Neural crest cell (in vitro differentiated cells): ENCODE measurements around the gene EXOC6B. TPM values are rescaled to one million over a fixed set of nuclear protein-coding genes. Genes with fewer than 3 reads are reported as not detected.
"Not testable (repeated sequence)": the region's sequence is repeated elsewhere in the genome, so short reads cannot be mapped to it uniquely, and the experiment has no call there.

Experiments
- DNase-seq: peaks from one replicate; pipeline ENCODE4 v3.0.0; 2021; ENCODE audit warnings: low read depth, mixed read lengths, low spot score
- H3K27ac Mint-ChIP-seq: one replicate; pipeline ENCODE4 v1.8.0; 2021; ENCODE audit warnings: mild to moderate bottlenecking, mixed read lengths; ENCODE audit not compliant: unreplicated experiment
- H3K27me3 Mint-ChIP-seq: 2 replicates; pipeline ENCODE4 v1.8.0; 2021; ENCODE audit warnings: low read depth, mild to moderate bottlenecking, mixed read lengths
- H3K36me3 Mint-ChIP-seq: 2 replicates; pipeline ENCODE4 v1.8.0; 2021; ENCODE audit warnings: low read depth, mild to moderate bottlenecking, mixed read lengths
- H3K4me1 Mint-ChIP-seq: 2 replicates; pipeline ENCODE4 v1.8.0; 2021; ENCODE audit warnings: mixed read lengths
- H3K4me3 Mint-ChIP-seq: one replicate; pipeline ENCODE4 v1.8.0; 2021; ENCODE audit warnings: mild to moderate bottlenecking, mixed read lengths
- H3K9me3 Mint-ChIP-seq: 2 replicates; pipeline ENCODE4 v1.8.0; 2021; ENCODE audit warnings: mixed read lengths
- CTCF ChIP-seq: fragments of 200-600 bp; sonication (generic); conservative IDR thresholded peaks from 2 replicates; pipeline ENCODE4 v1.5.0; 2021; ENCODE audit warnings: antibody characterized with exemption, mild to moderate bottlenecking
- total RNA-seq: library from RNA; stranded (reverse); gene quantifications from 2 replicates; pipeline ENCODE4 v1.2.1, GENCODE V29; 2021

The EXOC6B gene
- total RNA-seq, 1 donor from 2014 or later = 28.2 TPM

- no peaks in the 10 kb centered on the region for H3K4me1 Mint-ChIP-seq
- no peak for DNase-seq
- H3K27me3 Mint-ChIP-seq = no peaks in the 10 kb centered on the region
- H3K27ac Mint-ChIP-seq = no peak overlapping the region
- peaks cover 12% of the 10 kb centered on the region for H3K36me3 Mint-ChIP-seq
- H3K9me3 Mint-ChIP-seq = peaks cover under 1% of the 10 kb centered on the region
- no peak for TF ChIP-seq CTCF
- no peak overlapping the region for H3K4me3 Mint-ChIP-seq
These were observed 399.8 kb downstream of the EXOC6B start for GRCh38 chr2:72425996-72426395.

GRCh38 chr2:72423756-72424155 is 402.1 kb downstream of the EXOC6B start:
- Mint-ChIP-seq H3K4me1 (no peaks in the 10 kb centered on the region), H3K9me3 (peaks cover 4% of the 10 kb centered on the region), H3K27me3 (no peaks in the 10 kb centered on the region), H3K36me3 (peaks cover 16% of the 10 kb centered on the region), H3K27ac (no peak overlapping the region), H3K4me3 (no peak overlapping the region)
- DNase-seq = no peak
- no peak for TF ChIP-seq CTCF

GRCh38 chr2:72421771-72422379 is 404.0 kb downstream of the EXOC6B start:
- peaks cover 14% of the 10 kb centered on the region for H3K36me3 Mint-ChIP-seq
- not testable (repeated sequence) for H3K4me1 Mint-ChIP-seq, H3K9me3 Mint-ChIP-seq, H3K27me3 Mint-ChIP-seq, DNase-seq, H3K4me3 Mint-ChIP-seq, H3K27ac Mint-ChIP-seq

- DNase-seq = no peak
- peaks cover 6% of the 10 kb centered on the region for H3K9me3 Mint-ChIP-seq
- no peak overlapping the region for H3K27ac Mint-ChIP-seq
- peaks cover 3% of the 10 kb centered on the region for H3K36me3 Mint-ChIP-seq
- no peak overlapping the region for H3K4me3 Mint-ChIP-seq
- H3K4me1 Mint-ChIP-seq = peaks cover 6% of the 10 kb centered on the region
- no peak for TF ChIP-seq CTCF
- H3K27me3 Mint-ChIP-seq = no peaks in the 10 kb centered on the region
These were observed 409.9 kb downstream of the EXOC6B start for GRCh38 chr2:72415781-72416475.

- no peaks in the 10 kb centered on the region for H3K27me3 Mint-ChIP-seq
These were observed 410.6 kb downstream of the EXOC6B start for GRCh38 chr2:72415241-72415661.

More at GRCh38 chr2:72415241-72415661, 410.6 kb downstream of the EXOC6B start:
- Mint-ChIP-seq H3K36me3 (no peaks in the 10 kb centered on the region), H3K4me1 (peaks cover 6% of the 10 kb centered on the region), H3K4me3 (no peak overlapping the region), H3K27ac (no peak overlapping the region), H3K9me3 (peaks cover 4% of the 10 kb centered on the region)
- DNase-seq = no peak
- no peak for TF ChIP-seq CTCF
